ENCODE data around the gene ATP2C2.

Gene ATP2C2

GRCh38 chr16:84500531-84500930, 132.2 kb downstream of the ATP2C2 start:
- peaks cover 15% of the 10 kb centered on the region for H3K4me1 ChIP-seq (ENCODE audit: control insufficient read depth, insufficient read depth, low read length, poor library complexity, severe bottlenecking)
- no peak overlapping the region for H3K4me3 ChIP-seq (ENCODE audit: insufficient read depth, low read depth, low read length, poor library complexity, severe bottlenecking)
- no peaks in the 10 kb centered on the region for H3K9me3 ChIP-seq (ENCODE audit: control insufficient read depth, low read length)
- no peak overlapping the region for H3K27ac ChIP-seq (ENCODE audit: insufficient read depth, low read length, poor library complexity, severe bottlenecking)
- H3K27me3 ChIP-seq (replicated peaks; ENCODE audit: control insufficient read depth, insufficient read depth, low read length, poor library complexity, severe bottlenecking), result no peaks in the 10 kb centered on the region
- no peak for DNase-seq
- H3K36me3 ChIP-seq (ENCODE audit: control insufficient read depth, insufficient read depth, low read length), result peaks cover 10% of the 10 kb centered on the region

DNA sequence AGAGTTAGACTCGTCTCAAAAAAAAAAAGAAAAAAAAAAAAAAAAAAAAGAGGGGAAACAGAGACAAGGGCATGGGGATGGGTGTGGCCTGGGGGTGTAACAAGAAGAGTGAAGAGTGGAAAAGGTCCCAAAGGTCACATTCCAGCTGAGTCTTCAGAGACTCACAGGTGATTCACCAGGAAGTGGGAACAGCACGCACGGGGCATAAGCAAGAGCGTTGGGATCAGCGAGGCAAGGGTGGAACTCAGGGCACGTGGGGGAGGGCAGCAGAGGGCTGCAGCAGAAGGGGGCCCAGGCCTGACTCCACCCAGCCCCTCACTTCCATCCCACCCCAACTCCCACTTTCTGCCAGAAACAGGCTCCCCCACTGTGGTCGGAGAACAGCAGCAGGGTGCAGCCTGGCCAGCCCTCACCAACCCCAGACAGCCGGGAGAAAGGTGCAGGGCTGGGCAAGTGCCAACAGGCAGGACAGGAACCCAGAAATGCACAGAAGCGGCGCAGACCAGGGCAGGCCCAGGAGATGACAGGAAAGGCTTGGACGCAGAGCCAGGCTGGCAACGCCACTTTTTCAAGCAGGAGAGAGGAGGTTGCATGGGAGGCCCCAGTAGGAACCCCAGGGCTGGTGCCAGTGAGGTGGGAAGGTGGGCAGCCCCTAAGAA, 132.9 kb downstream of the ATP2C2 start:
- no peak overlapping the region for H3K27ac ChIP-seq (ENCODE audit: insufficient read depth, low read length, poor library complexity, severe bottlenecking)

DNA sequence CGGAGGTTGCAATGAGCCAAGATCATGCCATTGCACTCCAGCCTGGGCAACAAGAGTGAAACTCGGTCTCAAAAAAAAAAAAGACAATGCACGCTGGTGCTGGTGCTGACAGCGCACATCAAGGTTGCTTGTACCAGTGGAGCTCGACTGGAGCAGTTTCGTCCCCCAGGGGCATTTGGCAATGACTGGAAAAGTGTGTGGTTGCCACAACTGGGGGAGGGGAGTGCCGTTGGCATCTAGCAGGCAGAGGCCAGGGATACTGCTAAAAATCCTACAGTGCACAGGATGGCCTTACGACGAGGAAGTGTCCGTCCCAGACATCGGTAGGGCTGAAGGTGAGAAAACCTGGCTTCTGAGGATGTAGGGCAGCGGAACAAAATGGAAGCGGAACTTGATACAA, 133.7 kb downstream of the ATP2C2 start:
- Histone ChIP-seq H3K36me3 (ENCODE audit: control insufficient read depth, insufficient read depth, low read length) (peaks cover 7% of the 10 kb centered on the region), H3K27ac (ENCODE audit: insufficient read depth, low read length, poor library complexity, severe bottlenecking) (no peak overlapping the region), H3K4me1 (ENCODE audit: control insufficient read depth, insufficient read depth, low read length, poor library complexity, severe bottlenecking) (peaks cover 26% of the 10 kb centered on the region), H3K9me3 (ENCODE audit: control insufficient read depth, low read length) (no peaks in the 10 kb centered on the region), H3K27me3 (replicated peaks; ENCODE audit: control insufficient read depth, insufficient read depth, low read length, poor library complexity, severe bottlenecking) (no peaks in the 10 kb centered on the region), H3K4me3 (ENCODE audit: insufficient read depth, low read depth, low read length, poor library complexity, severe bottlenecking) (no peak overlapping the region)
- DNase-seq, result no peak

More for the DNA sequence above, 132.9 kb downstream of the ATP2C2 start:
- H3K9me3 ChIP-seq (ENCODE audit: control insufficient read depth, low read length), result no peaks in the 10 kb centered on the region
- DNase-seq, result no peak
- no peak overlapping the region for H3K4me3 ChIP-seq (ENCODE audit: insufficient read depth, low read depth, low read length, poor library complexity, severe bottlenecking)
- peaks cover 7% of the 10 kb centered on the region for H3K36me3 ChIP-seq (ENCODE audit: control insufficient read depth, insufficient read depth, low read length)
- H3K27me3 ChIP-seq (replicated peaks; ENCODE audit: control insufficient read depth, insufficient read depth, low read length, poor library complexity, severe bottlenecking), result no peaks in the 10 kb centered on the region
- H3K4me1 ChIP-seq (ENCODE audit: control insufficient read depth, insufficient read depth, low read length, poor library complexity, severe bottlenecking), result peaks cover 22% of the 10 kb centered on the region

- no peak overlapping the region for H3K4me3 ChIP-seq (ENCODE audit: insufficient read depth, low read depth, low read length, poor library complexity, severe bottlenecking)
- H3K27me3 ChIP-seq (replicated peaks; ENCODE audit: control insufficient read depth, insufficient read depth, low read length, poor library complexity, severe bottlenecking), result no peaks in the 10 kb centered on the region
- H3K9me3 ChIP-seq (ENCODE audit: control insufficient read depth, low read length), result no peaks in the 10 kb centered on the region
- no peak overlapping the region for H3K27ac ChIP-seq (ENCODE audit: insufficient read depth, low read length, poor library complexity, severe bottlenecking)
- peaks cover 31% of the 10 kb centered on the region for H3K4me1 ChIP-seq (ENCODE audit: control insufficient read depth, insufficient read depth, low read length, poor library complexity, severe bottlenecking)
- H3K36me3 ChIP-seq (ENCODE audit: control insufficient read depth, insufficient read depth, low read length), result peaks cover 3% of the 10 kb centered on the region
- no peak for DNase-seq
Measured at GRCh38 chr16:84502581-84502980, 134.2 kb downstream of the ATP2C2 start.

GRCh38 chr16:84503751-84504395, 135.5 kb downstream of the ATP2C2 start:
- Histone ChIP-seq H3K9me3 (ENCODE audit: control insufficient read depth, low read length) (no peaks in the 10 kb centered on the region), H3K4me3 (ENCODE audit: insufficient read depth, low read depth, low read length, poor library complexity, severe bottlenecking) (peak overlapping the region; percentile 83), H3K27me3 (replicated peaks; ENCODE audit: control insufficient read depth, insufficient read depth, low read length, poor library complexity, severe bottlenecking) (no peaks in the 10 kb centered on the region), H3K36me3 (ENCODE audit: control insufficient read depth, insufficient read depth, low read length) (no peaks in the 10 kb centered on the region), H3K27ac (ENCODE audit: insufficient read depth, low read length, poor library complexity, severe bottlenecking) (peak overlapping the region; percentile 79), H3K4me1 (ENCODE audit: control insufficient read depth, insufficient read depth, low read length, poor library complexity, severe bottlenecking) (peaks cover 44% of the 10 kb centered on the region)
- peak in 1 of 3 donors; percentile 23 for DNase-seq

GRCh38 chr16:84504420-84505248, 136.3 kb downstream of the ATP2C2 start, which contains the start of gene MEAK7:
MEAK7 (minus strand) TSS chr16:84504659; CDS start chr16:84498086, 6,573 bp downstream.
- Histone ChIP-seq H3K27me3 (replicated peaks; ENCODE audit: control insufficient read depth, insufficient read depth, low read length, poor library complexity, severe bottlenecking) (no peaks in the 10 kb centered on the region), H3K4me1 (ENCODE audit: control insufficient read depth, insufficient read depth, low read length, poor library complexity, severe bottlenecking) (peaks cover 48% of the 10 kb centered on the region), H3K36me3 (ENCODE audit: control insufficient read depth, insufficient read depth, low read length) (no peaks in the 10 kb centered on the region), H3K27ac (ENCODE audit: insufficient read depth, low read length, poor library complexity, severe bottlenecking) (peak within 1 kb of the TSS; percentile 79), H3K9me3 (ENCODE audit: control insufficient read depth, low read length) (no peaks in the 10 kb centered on the region), H3K4me3 (ENCODE audit: insufficient read depth, low read depth, low read length, poor library complexity, severe bottlenecking) (peak within 1 kb of the TSS; percentile 83)
- DNase-seq, result peak; percentile 92 to 96 (median 94)

DNA sequence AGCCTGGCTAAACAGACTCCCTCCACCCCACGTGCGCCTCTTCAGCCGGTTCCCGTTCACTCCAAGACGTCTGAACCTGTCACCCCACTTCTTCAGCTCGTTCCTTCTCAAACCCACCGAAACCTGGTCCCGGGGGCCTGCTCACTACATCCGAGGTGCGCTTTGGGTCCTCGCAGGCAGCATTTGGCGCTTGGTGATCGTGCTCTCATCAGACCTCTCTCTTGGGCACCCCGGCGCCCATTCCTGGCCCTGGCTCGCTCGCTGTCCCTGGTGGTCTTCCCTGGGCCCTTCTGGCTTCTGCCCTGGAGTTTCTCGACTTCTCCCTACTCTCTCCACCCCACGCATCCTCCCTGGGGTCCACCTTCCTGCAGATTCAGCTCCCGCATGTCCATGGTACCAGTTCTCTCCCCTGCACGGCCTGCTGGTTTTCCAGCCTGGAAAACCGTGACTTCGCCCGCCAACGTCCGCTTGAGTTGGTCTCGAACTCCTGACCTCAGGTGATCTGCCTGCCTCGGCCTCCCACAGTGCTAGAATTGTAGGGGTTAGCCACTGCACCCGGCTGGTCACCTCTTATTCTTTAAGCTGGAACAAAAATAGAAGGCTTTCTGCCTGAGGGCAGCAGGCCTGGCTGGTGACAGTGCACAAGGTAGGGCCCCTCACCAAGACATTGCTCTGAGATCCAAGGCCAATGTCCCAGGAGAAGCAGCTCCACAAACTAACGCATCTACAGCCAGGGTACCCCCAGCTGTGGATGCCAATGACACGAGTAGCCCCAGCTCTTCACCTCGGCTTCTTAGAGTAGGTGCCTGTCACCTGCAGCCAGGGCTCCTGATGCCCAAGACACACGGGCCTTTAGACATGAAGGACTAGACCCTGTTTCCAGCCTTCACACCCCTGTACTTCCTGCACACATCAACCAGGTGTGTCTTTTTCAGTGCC, 137.2 kb downstream of the ATP2C2 start:
- peak overlapping the region; percentile 83 for H3K4me3 ChIP-seq (ENCODE audit: insufficient read depth, low read depth, low read length, poor library complexity, severe bottlenecking)
- H3K4me1 ChIP-seq (ENCODE audit: control insufficient read depth, insufficient read depth, low read length, poor library complexity, severe bottlenecking), result peaks cover 48% of the 10 kb centered on the region
- no peaks in the 10 kb centered on the region for H3K9me3 ChIP-seq (ENCODE audit: control insufficient read depth, low read length)
- no peak for DNase-seq
- no peaks in the 10 kb centered on the region for H3K36me3 ChIP-seq (ENCODE audit: control insufficient read depth, insufficient read depth, low read length)
- H3K27ac ChIP-seq (ENCODE audit: insufficient read depth, low read length, poor library complexity, severe bottlenecking), result peak overlapping the region; percentile 79
- no peaks in the 10 kb centered on the region for H3K27me3 ChIP-seq (replicated peaks; ENCODE audit: control insufficient read depth, insufficient read depth, low read length, poor library complexity, severe bottlenecking)

GRCh38 chr16:84507011-84507982, 139.0 kb downstream of the ATP2C2 start:
- Histone ChIP-seq H3K4me1 (ENCODE audit: control insufficient read depth, insufficient read depth, low read length, poor library complexity, severe bottlenecking) (peaks cover 54% of the 10 kb centered on the region), H3K9me3 (ENCODE audit: control insufficient read depth, low read length) (no peaks in the 10 kb centered on the region), H3K4me3 (ENCODE audit: insufficient read depth, low read depth, low read length, poor library complexity, severe bottlenecking) (no peak overlapping the region), H3K36me3 (ENCODE audit: control insufficient read depth, insufficient read depth, low read length) (no peaks in the 10 kb centered on the region), H3K27ac (ENCODE audit: insufficient read depth, low read length, poor library complexity, severe bottlenecking) (no peak overlapping the region), H3K27me3 (replicated peaks; ENCODE audit: control insufficient read depth, insufficient read depth, low read length, poor library complexity, severe bottlenecking) (no peaks in the 10 kb centered on the region)
- no peak for DNase-seq

Measured in effector memory CD4-positive, alpha-beta T cell (primary cell).